IPS-20b (cell line): ENCODE data around the gene NRP1.

Experiments
- H3K27ac ChIP-seq: one replicate; pipeline ENCODE4 v1.5.1; 2013; ENCODE audit warnings: low read length
- H3K27me3 ChIP-seq: 2 replicates; pipeline ENCODE4 v1.6.1; 2013; ENCODE audit warnings: mild to moderate bottlenecking, low read length, inconsistent platforms; ENCODE audit not compliant: insufficient read depth
- H3K36me3 ChIP-seq: 2 replicates; pipeline ENCODE4 v1.6.1; 2013; ENCODE audit warnings: low read depth, mild to moderate bottlenecking, inconsistent platforms, low read length, moderate library complexity; ENCODE audit not compliant: insufficient read depth
- H3K4me1 ChIP-seq: 2 replicates; pipeline ENCODE4 v1.6.1; 2013; ENCODE audit warnings: mild to moderate bottlenecking, control low read depth, inconsistent platforms, low read length, moderate library complexity; ENCODE audit not compliant: insufficient read depth
- H3K4me3 ChIP-seq: 2 replicates; pipeline ENCODE4 v1.5.1; 2013; ENCODE audit warnings: mild to moderate bottlenecking, low read length, inconsistent platforms
- H3K9ac ChIP-seq: 2 replicates; pipeline ENCODE4 v1.6.1; 2013; ENCODE audit warnings: low read depth, mild to moderate bottlenecking, inconsistent platforms, low read length, moderate library complexity
- H3K9me3 ChIP-seq: 2 replicates; pipeline ENCODE4 v1.6.1; 2013; ENCODE audit warnings: mild to moderate bottlenecking, low read depth, low read length, inconsistent platforms; ENCODE audit not compliant: insufficient read depth

The NRP1 gene

GRCh38 chr10:33211106-33211878, 123.2 kb downstream of the NRP1 start:
- no peaks in the 10 kb centered on the region for H3K36me3 ChIP-seq
- H3K27ac ChIP-seq = no peak overlapping the region
- H3K9ac ChIP-seq = no peak overlapping the region
- no peaks in the 10 kb centered on the region for H3K4me1 ChIP-seq
- no peaks in the 10 kb centered on the region for H3K27me3 ChIP-seq
- H3K9me3 ChIP-seq = no peaks in the 10 kb centered on the region
- no peak overlapping the region for H3K4me3 ChIP-seq

GRCh38 chr10:33209802-33210201, 124.7 kb downstream of the NRP1 start:
- H3K27ac ChIP-seq = no peak overlapping the region
- no peaks in the 10 kb centered on the region for H3K36me3 ChIP-seq
- no peak overlapping the region for H3K4me3 ChIP-seq
- H3K4me1 ChIP-seq = no peaks in the 10 kb centered on the region
- H3K27me3 ChIP-seq = no peaks in the 10 kb centered on the region
- no peak overlapping the region for H3K9ac ChIP-seq
- no peaks in the 10 kb centered on the region for H3K9me3 ChIP-seq

- no peak overlapping the region for H3K9ac ChIP-seq
- no peaks in the 10 kb centered on the region for H3K9me3 ChIP-seq
- H3K27ac ChIP-seq = no peak overlapping the region
- H3K27me3 ChIP-seq = no peaks in the 10 kb centered on the region
- no peaks in the 10 kb centered on the region for H3K36me3 ChIP-seq
- no peak overlapping the region for H3K4me3 ChIP-seq
- peaks cover 3% of the 10 kb centered on the region; the same call in 1 of the 2 replicates for H3K4me1 ChIP-seq
These were observed 126.3 kb downstream of the NRP1 start for GRCh38 chr10:33208166-33208565.

DNA sequence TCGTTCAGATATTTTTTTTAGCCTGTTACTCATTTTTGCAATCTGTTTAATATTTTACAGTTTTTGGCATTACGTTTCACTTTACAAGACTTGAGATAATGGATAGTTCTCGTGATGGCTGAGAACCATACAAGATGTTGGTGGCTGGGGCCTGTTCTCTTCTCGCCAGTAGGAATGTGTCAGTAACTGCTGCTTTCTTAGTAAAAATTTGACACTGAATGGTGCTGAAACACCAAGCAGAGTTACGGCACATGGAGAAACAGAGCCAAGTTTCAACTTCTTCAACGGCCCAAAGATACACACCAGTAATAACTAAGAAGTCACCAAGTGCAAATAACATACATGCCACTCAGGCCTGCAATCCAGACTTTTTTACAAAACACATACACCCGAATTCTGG, 130.4 kb downstream of the NRP1 start:
- no peaks in the 10 kb centered on the region for H3K9me3 ChIP-seq
- no peak overlapping the region for H3K4me3 ChIP-seq
- H3K4me1 ChIP-seq = peaks cover 3% of the 10 kb centered on the region; the same call in 1 of the 2 replicates
- H3K27me3 ChIP-seq = no peaks in the 10 kb centered on the region
- no peaks in the 10 kb centered on the region for H3K36me3 ChIP-seq
- no peak overlapping the region for H3K9ac ChIP-seq
- no peak overlapping the region for H3K27ac ChIP-seq

GRCh38 chr10:33201971-33202370, 132.5 kb downstream of the NRP1 start:
- H3K9ac ChIP-seq = no peak overlapping the region
- no peak overlapping the region for H3K27ac ChIP-seq
- no peaks in the 10 kb centered on the region for H3K36me3 ChIP-seq
- no peaks in the 10 kb centered on the region for H3K9me3 ChIP-seq
- H3K4me1 ChIP-seq = peaks cover 3% of the 10 kb centered on the region; the same call in 1 of the 2 replicates
- no peak overlapping the region for H3K4me3 ChIP-seq
- H3K27me3 ChIP-seq = no peaks in the 10 kb centered on the region

DNA sequence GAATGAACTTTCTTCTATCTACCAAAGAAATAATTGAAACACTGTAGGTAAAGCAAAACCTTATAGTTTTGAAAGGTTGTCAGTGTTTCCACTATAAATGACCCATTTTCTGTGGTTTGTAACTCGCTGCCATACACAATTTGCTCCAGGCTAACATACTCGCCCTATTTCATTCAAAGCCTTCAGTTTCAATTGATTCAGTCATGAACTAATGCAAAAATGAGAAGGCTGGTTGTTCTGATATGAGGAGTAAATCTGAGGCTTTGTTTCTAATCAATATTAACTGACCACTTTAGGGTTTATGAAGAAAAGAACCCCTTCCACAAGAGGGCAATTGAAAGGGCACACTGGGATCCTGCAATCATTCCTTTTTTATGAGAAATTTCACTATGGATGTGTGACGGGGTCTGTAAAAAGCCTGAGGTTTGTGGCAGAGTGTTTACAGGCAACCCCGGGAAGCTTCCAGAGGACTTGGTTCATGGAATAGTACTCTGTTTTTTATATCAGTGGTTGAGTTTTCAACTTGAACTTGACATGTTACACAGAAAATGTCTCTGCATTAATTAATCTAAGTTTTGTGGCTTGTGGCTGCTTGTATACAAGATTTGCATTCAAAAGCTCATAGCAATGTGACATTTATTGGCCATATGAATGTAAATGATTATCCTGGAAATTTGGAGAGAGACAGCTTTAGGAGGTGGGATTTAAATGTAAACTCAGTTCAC, 133.2 kb downstream of the NRP1 start:
- H3K36me3 ChIP-seq = no peaks in the 10 kb centered on the region
- H3K9me3 ChIP-seq = no peaks in the 10 kb centered on the region
- H3K4me3 ChIP-seq = no peak overlapping the region
- no peak overlapping the region for H3K27ac ChIP-seq
- H3K9ac ChIP-seq = no peak overlapping the region
- no peaks in the 10 kb centered on the region for H3K27me3 ChIP-seq
- peaks cover 3% of the 10 kb centered on the region; the same call in 1 of the 2 replicates for H3K4me1 ChIP-seq

DNA sequence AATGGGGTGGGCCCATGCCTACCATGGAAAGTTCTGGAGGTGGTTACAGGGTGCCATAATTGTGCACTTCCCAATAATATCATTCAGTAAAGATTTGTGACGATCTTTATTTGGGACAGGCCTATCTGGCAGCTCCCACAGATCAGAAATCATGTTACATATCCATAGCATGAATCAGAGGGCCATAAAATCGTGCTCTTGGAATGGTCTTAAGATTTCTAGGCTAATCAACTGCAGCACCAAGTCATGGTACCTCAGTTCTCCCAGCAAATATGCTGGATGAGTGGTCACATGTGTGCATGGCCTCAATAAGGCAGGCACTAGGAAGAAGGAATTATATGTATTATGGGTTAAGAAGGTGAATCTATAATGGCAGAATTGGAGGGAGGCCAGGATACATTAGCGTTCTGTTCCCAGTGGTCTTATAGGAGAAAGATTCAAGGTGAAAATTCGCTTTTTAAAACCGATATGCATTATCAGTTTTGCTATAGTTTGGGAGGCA, 134.7 kb downstream of the NRP1 start:
- H3K27ac ChIP-seq = no peak overlapping the region
- no peaks in the 10 kb centered on the region for H3K9me3 ChIP-seq
- no peak overlapping the region for H3K4me3 ChIP-seq
- H3K27me3 ChIP-seq = no peaks in the 10 kb centered on the region
- H3K36me3 ChIP-seq = no peaks in the 10 kb centered on the region
- peaks cover 3% of the 10 kb centered on the region; the same call in 1 of the 2 replicates for H3K4me1 ChIP-seq
- no peak overlapping the region for H3K9ac ChIP-seq

- H3K4me1 ChIP-seq = no peaks in the 10 kb centered on the region
- no peak overlapping the region for H3K27ac ChIP-seq
- H3K4me3 ChIP-seq = no peak overlapping the region
- no peaks in the 10 kb centered on the region for H3K9me3 ChIP-seq
- no peaks in the 10 kb centered on the region for H3K36me3 ChIP-seq
- no peaks in the 10 kb centered on the region for H3K27me3 ChIP-seq
- no peak overlapping the region for H3K9ac ChIP-seq
These were observed 135.9 kb downstream of the NRP1 start for GRCh38 chr10:33198610-33199009.

GRCh38 chr10:33196710-33197491, 137.6 kb downstream of the NRP1 start:
- H3K4me1 ChIP-seq = no peaks in the 10 kb centered on the region
- no peaks in the 10 kb centered on the region for H3K27me3 ChIP-seq
- H3K27ac ChIP-seq = no peak overlapping the region
- H3K4me3 ChIP-seq = no peak overlapping the region
- H3K9ac ChIP-seq = no peak overlapping the region
- H3K9me3 ChIP-seq = no peaks in the 10 kb centered on the region
- no peaks in the 10 kb centered on the region for H3K36me3 ChIP-seq

GRCh38 chr10:33196377-33196706, 138.1 kb downstream of the NRP1 start:
- Histone ChIP-seq H3K27me3 (no peaks in the 10 kb centered on the region), H3K4me1 (no peaks in the 10 kb centered on the region), H3K9me3 (no peaks in the 10 kb centered on the region), H3K9ac (no peak overlapping the region), H3K27ac (no peak overlapping the region), H3K4me3 (no peak overlapping the region), H3K36me3 (no peaks in the 10 kb centered on the region)

- Histone ChIP-seq H3K4me3 (no peak overlapping the region), H3K9me3 (no peaks in the 10 kb centered on the region), H3K27me3 (no peaks in the 10 kb centered on the region), H3K27ac (no peak overlapping the region), H3K4me1 (no peaks in the 10 kb centered on the region), H3K9ac (no peak overlapping the region), H3K36me3 (no peaks in the 10 kb centered on the region)
These were observed 138.7 kb downstream of the NRP1 start for GRCh38 chr10:33195608-33196376.
